NB4 (cell line): ENCODE data around the gene RAB1B.

Experiments used
- DNase-seq: peaks from one replicate; pipeline ENCODE4 v3.0.0; 2010; ENCODE audit warnings: low read depth
- H3K4me3 ChIP-seq: one replicate; pipeline ENCODE4 v1.5.1; 2011; ENCODE audit warnings: mild to moderate bottlenecking, low read depth, low read length, moderate library complexity
- MYC ChIP-seq: IDR thresholded peaks from 2 replicates; pipeline ENCODE4 v1.6.1; 2011; ENCODE audit warnings: low read depth, low read length
- POLR2A ChIP-seq: IDR thresholded peaks from 2 replicates; pipeline ENCODE4 v1.6.1; 2011; ENCODE audit warnings: mild to moderate bottlenecking; ENCODE audit not compliant: insufficient read length; ENCODE audit errors: extremely low read depth
- TF ChIP-seq, protein P1 (sequence below): IDR thresholded peaks from one replicate; pipeline ENCODE4 v1.5.1; 2012; ENCODE audit warnings: low read depth, low read length
- TF ChIP-seq, protein P2 (sequence below): IDR thresholded peaks from 2 replicates; pipeline ENCODE4 v1.6.1; 2011; ENCODE audit warnings: low read depth, low read length

The RAB1B gene

DNA sequence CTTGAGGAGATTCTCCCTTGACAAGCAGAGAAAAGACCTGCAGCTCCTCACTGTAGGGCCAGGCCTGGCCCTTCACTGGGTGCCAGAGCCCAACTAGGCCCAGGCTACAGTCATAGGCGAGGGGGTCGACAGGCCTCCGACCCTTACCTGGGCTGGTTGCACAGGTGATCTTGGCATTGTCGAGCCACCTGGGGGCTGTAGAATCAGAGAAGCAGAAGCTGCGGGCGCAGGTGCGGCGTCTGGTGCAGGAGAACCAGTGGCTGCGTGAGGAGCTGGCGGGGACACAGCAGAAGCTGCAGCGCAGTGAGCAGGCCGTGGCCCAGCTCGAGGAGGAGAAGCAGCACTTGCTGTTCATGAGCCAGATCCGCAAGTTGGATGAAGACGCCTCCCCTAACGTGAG, 6.9 kb upstream of the RAB1B start:
- TF ChIP-seq MYC (no peak), POLR2A (no peak)
- TF ChIP-seq, protein P1, sequence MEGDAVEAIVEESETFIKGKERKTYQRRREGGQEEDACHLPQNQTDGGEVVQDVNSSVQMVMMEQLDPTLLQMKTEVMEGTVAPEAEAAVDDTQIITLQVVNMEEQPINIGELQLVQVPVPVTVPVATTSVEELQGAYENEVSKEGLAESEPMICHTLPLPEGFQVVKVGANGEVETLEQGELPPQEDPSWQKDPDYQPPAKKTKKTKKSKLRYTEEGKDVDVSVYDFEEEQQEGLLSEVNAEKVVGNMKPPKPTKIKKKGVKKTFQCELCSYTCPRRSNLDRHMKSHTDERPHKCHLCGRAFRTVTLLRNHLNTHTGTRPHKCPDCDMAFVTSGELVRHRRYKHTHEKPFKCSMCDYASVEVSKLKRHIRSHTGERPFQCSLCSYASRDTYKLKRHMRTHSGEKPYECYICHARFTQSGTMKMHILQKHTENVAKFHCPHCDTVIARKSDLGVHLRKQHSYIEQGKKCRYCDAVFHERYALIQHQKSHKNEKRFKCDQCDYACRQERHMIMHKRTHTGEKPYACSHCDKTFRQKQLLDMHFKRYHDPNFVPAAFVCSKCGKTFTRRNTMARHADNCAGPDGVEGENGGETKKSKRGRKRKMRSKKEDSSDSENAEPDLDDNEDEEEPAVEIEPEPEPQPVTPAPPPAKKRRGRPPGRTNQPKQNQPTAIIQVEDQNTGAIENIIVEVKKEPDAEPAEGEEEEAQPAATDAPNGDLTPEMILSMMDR: no peak
- TF ChIP-seq, protein P2, sequence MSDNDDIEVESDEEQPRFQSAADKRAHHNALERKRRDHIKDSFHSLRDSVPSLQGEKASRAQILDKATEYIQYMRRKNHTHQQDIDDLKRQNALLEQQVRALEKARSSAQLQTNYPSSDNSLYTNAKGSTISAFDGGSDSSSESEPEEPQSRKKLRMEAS: no peak
- H3K4me3 ChIP-seq: no peak overlapping the region
- DNase-seq: no peak

DNA sequence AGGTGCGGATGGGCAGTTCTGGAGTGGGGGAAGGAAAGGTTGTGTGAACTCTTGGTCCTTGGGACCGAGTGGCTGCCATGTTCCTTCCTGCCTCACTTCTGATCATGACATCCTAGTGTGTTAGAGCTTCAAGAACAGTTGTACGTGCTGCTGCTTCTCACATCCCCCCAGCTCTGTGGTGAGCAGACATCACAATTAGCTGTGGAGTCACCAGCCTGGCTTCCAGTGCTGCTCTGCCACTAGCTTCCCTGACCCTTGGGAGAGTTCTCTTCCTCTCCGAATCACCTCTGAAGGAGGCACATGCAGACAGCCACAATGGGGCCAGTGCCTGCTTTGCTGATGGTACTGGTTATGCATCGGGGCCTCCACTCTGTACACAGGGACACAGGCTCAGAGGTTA, 6.2 kb upstream of the RAB1B start:
- TF ChIP-seq POLR2A (no peak), MYC (no peak)
- TF ChIP-seq, protein P2: no peak
- TF ChIP-seq, protein P1: no peak
- no peak overlapping the region for H3K4me3 ChIP-seq
- DNase-seq: no peak

DNA sequence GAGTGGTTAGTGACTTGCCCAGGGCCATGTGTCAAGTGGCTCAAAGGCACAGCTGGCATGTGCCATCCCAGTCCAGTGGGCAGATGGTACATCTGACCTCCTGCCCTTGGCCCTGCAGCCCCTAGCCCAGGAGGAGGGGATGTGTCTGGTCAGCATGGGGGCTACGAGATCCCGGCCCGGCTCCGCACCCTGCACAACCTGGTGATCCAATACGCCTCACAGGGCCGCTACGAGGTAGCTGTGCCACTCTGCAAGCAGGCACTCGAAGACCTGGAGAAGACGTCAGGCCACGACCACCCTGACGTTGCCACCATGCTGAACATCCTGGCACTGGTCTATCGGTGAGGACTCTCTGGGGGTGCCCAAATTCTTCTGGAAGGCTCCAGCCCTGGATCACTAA, 5.7 kb upstream of the RAB1B start:
- DNase-seq: no peak
- TF ChIP-seq, protein P1: no peak
- TF ChIP-seq, protein P2: no peak
- TF ChIP-seq POLR2A: no peak
- TF ChIP-seq MYC: no peak
- no peak overlapping the region for H3K4me3 ChIP-seq

DNA sequence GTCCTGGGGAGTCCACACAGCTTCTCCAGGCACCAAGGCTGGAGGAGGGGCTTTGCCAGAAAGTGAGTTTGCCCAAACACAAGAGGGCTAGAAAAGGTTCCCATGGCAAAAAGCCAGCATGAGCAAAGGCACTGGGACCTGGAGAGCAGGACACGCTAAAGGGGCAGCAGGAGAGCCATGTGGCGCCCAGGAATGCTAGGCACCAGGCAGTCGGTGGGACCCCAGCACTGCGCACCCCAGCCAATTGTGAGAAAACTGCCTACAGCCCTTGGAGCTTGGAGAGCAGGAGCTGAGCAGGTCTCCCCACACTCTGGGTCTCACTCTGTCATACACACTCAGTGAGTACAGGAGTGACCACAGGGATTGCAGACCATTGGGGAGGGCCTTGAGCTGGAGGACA, 5.2 kb upstream of the RAB1B start:
- no peak overlapping the region for H3K4me3 ChIP-seq
- no peak for DNase-seq
- TF ChIP-seq MYC (no peak), POLR2A (no peak)
- TF ChIP-seq, protein P2: no peak
- TF ChIP-seq, protein P1: no peak

DNA sequence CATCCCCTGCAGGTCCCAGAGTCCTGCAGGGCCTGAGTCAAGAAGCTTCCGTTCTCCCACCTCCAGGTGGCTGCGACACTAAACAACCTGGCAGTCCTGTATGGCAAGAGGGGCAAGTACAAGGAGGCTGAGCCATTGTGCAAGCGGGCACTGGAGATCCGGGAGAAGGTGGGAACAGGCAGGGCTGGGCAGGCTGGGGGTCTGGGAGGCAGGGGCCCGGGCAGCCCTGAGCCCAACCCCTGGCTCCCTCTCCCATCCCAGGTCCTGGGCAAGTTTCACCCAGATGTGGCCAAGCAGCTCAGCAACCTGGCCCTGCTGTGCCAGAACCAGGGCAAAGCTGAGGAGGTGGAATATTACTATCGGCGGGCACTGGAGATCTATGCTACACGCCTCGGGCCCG, 4.7 kb upstream of the RAB1B start:
- no peak for DNase-seq
- TF ChIP-seq, protein P2: no peak
- TF ChIP-seq, protein P1: no peak
- TF ChIP-seq MYC (no peak), POLR2A (no peak)
- no peak overlapping the region for H3K4me3 ChIP-seq

DNA sequence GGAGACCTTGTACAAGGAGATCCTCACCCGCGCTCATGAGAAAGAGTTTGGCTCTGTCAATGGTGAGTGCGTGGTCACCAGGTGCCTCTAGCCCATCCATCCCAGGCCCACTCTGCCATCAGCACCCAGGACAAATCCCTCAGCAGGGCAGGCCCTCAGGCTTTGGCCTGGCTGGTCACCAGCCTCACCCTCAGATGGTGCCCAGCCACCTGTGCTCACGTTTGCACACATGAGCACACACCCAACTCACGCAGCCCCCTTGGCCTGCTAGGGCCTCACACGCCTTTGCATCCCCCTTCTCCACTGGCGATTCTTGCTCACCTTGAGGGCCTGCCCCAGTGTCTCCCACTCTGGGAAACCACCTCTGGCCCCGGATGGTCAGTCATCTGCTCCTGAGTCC, 4.1 kb upstream of the RAB1B start:
- TF ChIP-seq, protein P1: no peak
- TF ChIP-seq MYC (no peak), POLR2A (no peak)
- TF ChIP-seq, protein P2: no peak
- H3K4me3 ChIP-seq: no peak overlapping the region
- DNase-seq: no peak
